Loucy (cell line): ENCODE measurements around the gene ZBTB21.

ENCODE experiments used
- H2AFZ ChIP-seq: fragments of 200-600 bp; sonication (generic); 2 replicates; pipeline ENCODE4 v1.6.0; 2016; ENCODE audit warnings: antibody characterized with exemption, mild to moderate bottlenecking, low read length, moderate library complexity
- H3F3A ChIP-seq: fragments of 200-600 bp; 2 replicates; pipeline ENCODE4 v1.6.0; 2016; ENCODE audit warnings: antibody characterized with exemption, low read depth, mild to moderate bottlenecking
- H3K27me3 ChIP-seq: fragments of 200-600 bp; sonication (generic); 2 replicates; pipeline ENCODE4 v1.6.1; 2014; ENCODE audit warnings: low read length, mild to moderate bottlenecking; ENCODE audit not compliant: insufficient read depth, poor library complexity, severe bottlenecking
- H3K36me3 ChIP-seq: fragments of 200-600 bp; sonication (generic); 2 replicates; pipeline ENCODE4 v1.6.1; 2016; ENCODE audit warnings: low read length; ENCODE audit not compliant: insufficient read depth
- H3K4me1 ChIP-seq: fragments of 200-600 bp; sonication (generic); 2 replicates; pipeline ENCODE4 v1.5.1; 2014; ENCODE audit warnings: low read length, mild to moderate bottlenecking; ENCODE audit not compliant: insufficient read depth, poor library complexity, severe bottlenecking
- H3K4me2 ChIP-seq: fragments of 200-600 bp; sonication (generic); 2 replicates; pipeline ENCODE4 v1.6.0; 2014; ENCODE audit warnings: antibody characterized with exemption, low read length, low read depth, mild to moderate bottlenecking; ENCODE audit not compliant: poor library complexity, severe bottlenecking
- H3K4me3 ChIP-seq: fragments of 200-600 bp; sonication (generic); 2 replicates; pipeline ENCODE4 v1.5.1; 2014; ENCODE audit warnings: low read length, mild to moderate bottlenecking, mixed read lengths; ENCODE audit not compliant: poor library complexity, severe bottlenecking
- H3K79me2 ChIP-seq: fragments of 200-600 bp; sonication (generic); 2 replicates; pipeline ENCODE4 v1.6.1; 2014; ENCODE audit warnings: low read length; ENCODE audit not compliant: insufficient read depth
- H3K9ac ChIP-seq: fragments of 200-600 bp; sonication (generic); 2 replicates; pipeline ENCODE4 v1.6.0; 2014; ENCODE audit warnings: mild to moderate bottlenecking, low read depth, low read length, moderate library complexity; ENCODE audit not compliant: poor library complexity, severe bottlenecking
- H3K9me2 ChIP-seq: fragments of 200-600 bp; sonication (generic); replicated peaks from 2 replicates; pipeline ENCODE4 v1.6.1; 2016; ENCODE audit warnings: low read depth, low read length, mixed read lengths
- H3K9me3 ChIP-seq: fragments of 200-600 bp; sonication (generic); 2 replicates; pipeline ENCODE4 v1.6.1; 2014; ENCODE audit warnings: mild to moderate bottlenecking, antibody characterized with exemption, low read length, low read depth; ENCODE audit not compliant: insufficient read depth
- H4K20me1 ChIP-seq: fragments of 200-600 bp; sonication (generic); 2 replicates; pipeline ENCODE4 v1.6.0; 2014; ENCODE audit warnings: antibody characterized with exemption, low read length, mild to moderate bottlenecking; ENCODE audit not compliant: insufficient read depth, poor library complexity, severe bottlenecking
- EZH2phosphoT487 ChIP-seq: fragments of 200-600 bp; IDR thresholded peaks from 2 replicates; pipeline ENCODE4 v1.6.1; 2018; ENCODE audit warnings: antibody characterized with exemption, mild to moderate bottlenecking, moderate library complexity, borderline replicate concordance
- TF ChIP-seq, protein P1 (sequence below): fragments of 200-600 bp; sonication (generic); conservative IDR thresholded peaks from 2 replicates; pipeline ENCODE4 v1.5.1; 2014; ENCODE audit warnings: mild to moderate bottlenecking, antibody characterized with exemption, low read length

The ZBTB21 gene

GRCh38 chr21:42009831-42010506 lies at the start of gene ZBTB21:
Gene ZBTB21 (minus strand): TSS chr21:42010360. CDS start chr21:41994095, 16,265 bp downstream.
- Histone ChIP-seq H3K9me2 (no peaks in the 10 kb centered on the region), H3K79me2 (peaks cover 66% of the 10 kb centered on the region), H3K27me3 (no peaks in the 10 kb centered on the region), H3K9me3 (no peaks in the 10 kb centered on the region; the same call in 1 of the 2 replicates), H2AFZ (peak within 1 kb of the TSS; percentile 78; the same call in 1 of the 2 replicates), H3K4me3 (peak within 1 kb of the TSS; percentile 86), H3F3A (no peaks in the 10 kb centered on the region), H3K4me2 (peak within 1 kb of the TSS; percentile 91), H4K20me1 (peaks cover 11% of the 10 kb centered on the region), H3K9ac (peak within 1 kb of the TSS; percentile 94), H3K36me3 (no peaks in the 10 kb centered on the region), H3K4me1 (peaks cover 60% of the 10 kb centered on the region)
- TF ChIP-seq EZH2phosphoT487 = no peak
- TF ChIP-seq, protein P1, sequence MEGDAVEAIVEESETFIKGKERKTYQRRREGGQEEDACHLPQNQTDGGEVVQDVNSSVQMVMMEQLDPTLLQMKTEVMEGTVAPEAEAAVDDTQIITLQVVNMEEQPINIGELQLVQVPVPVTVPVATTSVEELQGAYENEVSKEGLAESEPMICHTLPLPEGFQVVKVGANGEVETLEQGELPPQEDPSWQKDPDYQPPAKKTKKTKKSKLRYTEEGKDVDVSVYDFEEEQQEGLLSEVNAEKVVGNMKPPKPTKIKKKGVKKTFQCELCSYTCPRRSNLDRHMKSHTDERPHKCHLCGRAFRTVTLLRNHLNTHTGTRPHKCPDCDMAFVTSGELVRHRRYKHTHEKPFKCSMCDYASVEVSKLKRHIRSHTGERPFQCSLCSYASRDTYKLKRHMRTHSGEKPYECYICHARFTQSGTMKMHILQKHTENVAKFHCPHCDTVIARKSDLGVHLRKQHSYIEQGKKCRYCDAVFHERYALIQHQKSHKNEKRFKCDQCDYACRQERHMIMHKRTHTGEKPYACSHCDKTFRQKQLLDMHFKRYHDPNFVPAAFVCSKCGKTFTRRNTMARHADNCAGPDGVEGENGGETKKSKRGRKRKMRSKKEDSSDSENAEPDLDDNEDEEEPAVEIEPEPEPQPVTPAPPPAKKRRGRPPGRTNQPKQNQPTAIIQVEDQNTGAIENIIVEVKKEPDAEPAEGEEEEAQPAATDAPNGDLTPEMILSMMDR = no peak

- Histone ChIP-seq H2AFZ (no peak overlapping the region), H3K9me2 (no peaks in the 10 kb centered on the region), H3K9ac (peak overlapping the region; percentile 19), H3K36me3 (no peaks in the 10 kb centered on the region), H3K4me1 (peaks cover 52% of the 10 kb centered on the region), H3K79me2 (peaks cover 18% of the 10 kb centered on the region), H3K27me3 (no peaks in the 10 kb centered on the region), H4K20me1 (no peaks in the 10 kb centered on the region), H3K4me2 (no peak overlapping the region), H3F3A (peaks cover 13% of the 10 kb centered on the region), H3K4me3 (no peak overlapping the region), H3K9me3 (no peaks in the 10 kb centered on the region)
- no peak for TF ChIP-seq EZH2phosphoT487
- TF ChIP-seq, protein P1 = no peak
These were observed 49.6 kb upstream of the ZBTB21 start for GRCh38 chr21:42059721-42060120.

GRCh38 chr21:42059141-42059540 lies 49.0 kb upstream of the ZBTB21 start:
- Histone ChIP-seq H3K9ac (no peak overlapping the region), H3K36me3 (no peaks in the 10 kb centered on the region), H3K9me2 (no peaks in the 10 kb centered on the region), H3K27me3 (no peaks in the 10 kb centered on the region), H3K4me3 (no peak overlapping the region), H3K9me3 (no peaks in the 10 kb centered on the region), H3F3A (peaks cover 13% of the 10 kb centered on the region), H4K20me1 (no peaks in the 10 kb centered on the region), H3K79me2 (peaks cover 12% of the 10 kb centered on the region), H3K4me1 (peaks cover 46% of the 10 kb centered on the region), H2AFZ (no peak overlapping the region), H3K4me2 (no peak overlapping the region)
- TF ChIP-seq EZH2phosphoT487 = no peak
- TF ChIP-seq, protein P1 = no peak
